NAMALWA (cell line): ENCODE measurements around the gene SLC38A8.

Experiments
- DNase-seq: peaks from one replicate; pipeline ENCODE4 v3.0.0-alpha.2; 2015; ENCODE audit warnings: low spot score

Gene SLC38A8

DNA sequence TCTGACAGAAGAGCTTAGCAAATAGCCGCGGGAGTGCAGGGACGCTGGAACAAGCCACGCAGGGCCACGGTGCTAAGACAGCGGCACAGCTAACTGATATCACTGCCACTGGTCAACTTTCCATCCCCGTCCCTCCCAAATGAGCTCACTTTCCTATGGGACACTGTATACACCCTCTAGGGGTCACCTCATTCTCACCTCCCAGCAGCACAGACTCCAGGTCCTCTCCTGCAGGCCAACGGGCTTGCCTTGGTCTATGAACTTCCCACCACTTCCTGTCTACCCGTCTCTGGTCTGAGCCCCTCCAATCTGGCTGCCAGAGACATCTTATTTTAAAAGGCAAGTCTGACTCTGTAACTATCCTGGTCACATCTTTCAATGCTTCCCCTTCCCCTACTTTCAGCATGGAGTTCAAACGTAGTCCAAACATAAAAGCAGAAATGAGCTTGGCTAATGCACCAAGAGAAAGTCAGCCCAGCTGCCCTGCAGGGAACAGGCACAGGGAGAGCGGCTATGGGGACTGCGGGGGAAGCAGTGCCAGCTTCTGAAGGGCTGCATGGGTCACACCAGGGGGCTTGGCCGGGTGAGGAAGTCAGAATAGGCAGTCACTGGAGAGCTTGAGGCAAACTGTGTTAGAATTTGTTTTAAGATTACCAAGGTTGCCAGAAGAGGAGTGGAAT, 26.3 kb upstream of the SLC38A8 start:
- no peak for DNase-seq

DNA sequence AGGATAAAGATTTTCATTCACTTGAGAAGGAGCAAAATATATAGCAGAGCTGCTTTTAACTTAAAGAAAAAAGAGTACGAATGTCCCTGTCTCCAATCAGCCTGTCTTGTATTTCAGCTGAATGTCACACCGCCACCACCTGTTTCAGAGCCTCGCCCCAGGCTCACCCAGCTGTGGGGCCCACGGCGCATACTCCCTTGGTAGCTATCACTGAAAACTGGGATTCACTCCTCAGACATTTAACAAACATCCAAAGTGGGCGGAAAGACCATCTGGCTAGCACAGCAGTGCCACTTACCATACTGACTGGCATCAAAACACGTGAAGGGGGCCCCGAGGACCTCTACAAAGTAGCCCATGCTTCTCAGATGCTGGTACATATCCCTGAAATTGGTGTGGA, 25.4 kb upstream of the SLC38A8 start:
- DNase-seq: no peak

DNA sequence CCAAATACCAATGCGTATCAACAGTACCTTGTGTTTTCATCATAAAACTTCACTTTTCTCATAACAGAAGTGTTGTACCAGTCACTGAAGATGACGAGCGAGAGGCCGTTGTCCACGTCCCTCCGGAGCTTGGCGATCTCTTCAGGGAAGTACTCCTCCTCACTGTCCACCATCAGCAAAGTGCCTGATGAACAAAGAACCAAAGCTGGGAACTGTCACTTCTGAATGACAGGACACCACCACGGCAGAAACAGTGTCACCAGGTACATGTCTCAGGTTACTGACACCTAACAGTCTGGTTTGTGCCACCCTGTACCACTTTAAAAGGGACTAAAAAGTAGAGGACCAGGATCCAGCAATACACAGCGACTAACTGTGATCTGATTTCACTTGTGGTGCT, 25.0 kb upstream of the SLC38A8 start:
- DNase-seq: no peak

DNA sequence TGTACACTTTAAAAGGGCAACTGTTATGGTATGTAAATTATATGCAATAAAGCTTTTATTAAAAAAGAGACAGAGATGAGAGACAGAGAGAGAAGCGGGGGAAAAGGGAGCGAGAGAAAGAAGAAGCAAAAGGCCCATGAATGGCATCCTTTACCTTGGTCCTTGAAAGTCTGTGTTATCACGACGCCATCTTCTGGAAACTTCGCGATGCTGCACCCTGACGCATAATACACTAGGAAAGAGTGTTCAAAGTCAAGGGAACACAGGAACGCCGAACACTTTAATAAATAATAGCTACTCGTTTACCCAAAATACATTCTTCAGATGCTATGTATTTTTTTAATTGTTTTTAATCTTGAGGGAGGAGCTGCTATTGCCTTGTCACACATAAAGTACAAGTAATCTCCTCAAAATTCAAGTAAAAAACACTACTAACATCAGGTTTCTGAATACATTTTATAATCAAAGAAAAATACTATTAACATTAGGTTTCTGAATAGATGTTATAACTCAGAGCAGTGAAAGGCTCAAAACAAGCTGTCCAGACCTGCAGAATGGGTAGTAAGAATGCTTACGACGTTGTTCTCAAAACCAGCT, 23.0 kb upstream of the SLC38A8 start:
- DNase-seq: peak; percentile 72

DNA sequence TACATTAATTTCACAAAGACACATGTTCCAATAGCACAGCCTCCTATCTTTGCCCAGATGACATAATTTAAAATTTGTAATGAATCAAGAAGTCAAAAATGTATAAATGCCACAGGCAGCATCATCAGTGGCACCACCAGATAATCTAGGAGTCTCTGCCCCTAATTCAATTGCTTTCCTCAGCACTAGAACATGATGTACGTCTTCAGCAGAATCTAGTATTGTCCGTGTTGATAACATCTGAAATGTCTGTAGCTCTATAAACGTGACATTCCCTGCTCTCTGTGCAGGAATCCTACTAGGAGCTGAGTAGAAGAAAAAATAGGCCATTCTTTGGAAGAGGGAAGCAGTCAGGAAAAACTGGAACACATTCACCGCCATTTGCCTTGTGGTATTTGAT, 21.4 kb upstream of the SLC38A8 start:
- DNase-seq: no peak

DNA sequence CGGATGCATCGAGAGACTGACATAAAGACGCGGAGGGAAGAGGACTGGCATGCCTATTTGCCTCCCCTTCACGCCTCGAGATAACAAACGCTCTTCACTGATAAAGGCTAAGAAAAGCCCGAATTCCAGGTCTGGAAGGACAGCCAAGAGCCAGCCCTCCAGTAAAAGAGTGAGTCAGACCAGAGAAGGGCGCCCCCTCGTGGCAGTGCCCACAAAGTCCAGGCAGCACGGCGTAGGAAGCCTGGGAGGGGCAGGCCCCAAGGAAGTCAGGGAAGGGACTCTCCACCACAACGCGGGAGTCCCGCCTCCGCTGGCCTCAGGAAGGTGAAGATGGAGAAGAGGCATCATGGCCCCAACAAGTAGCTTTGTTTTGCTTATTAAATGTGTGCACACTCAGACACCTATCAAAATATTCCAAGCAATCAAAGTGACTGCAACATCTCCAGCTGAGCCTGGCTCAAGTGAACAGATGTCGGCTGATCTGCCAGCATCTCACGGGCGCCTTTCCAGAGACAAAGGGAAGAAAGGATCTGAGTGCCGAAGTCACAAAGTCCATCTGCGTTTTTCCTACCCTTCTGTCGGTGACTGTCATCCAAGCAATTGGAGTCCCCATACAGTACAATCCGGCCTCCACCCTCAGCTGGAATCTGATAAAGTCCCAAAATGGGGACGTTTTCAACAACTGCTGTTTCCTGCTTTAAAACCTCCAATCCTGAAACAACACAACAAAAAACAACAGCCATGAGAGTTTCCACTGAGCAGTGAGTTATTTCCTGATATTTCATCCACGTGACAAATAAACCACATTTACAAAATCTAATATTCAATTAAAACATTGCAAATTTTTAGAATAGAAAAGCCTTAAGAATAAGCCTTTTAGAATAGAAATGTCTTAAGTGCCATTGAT, 20.4 kb upstream of the SLC38A8 start:
- peak; percentile 57 for DNase-seq

DNA sequence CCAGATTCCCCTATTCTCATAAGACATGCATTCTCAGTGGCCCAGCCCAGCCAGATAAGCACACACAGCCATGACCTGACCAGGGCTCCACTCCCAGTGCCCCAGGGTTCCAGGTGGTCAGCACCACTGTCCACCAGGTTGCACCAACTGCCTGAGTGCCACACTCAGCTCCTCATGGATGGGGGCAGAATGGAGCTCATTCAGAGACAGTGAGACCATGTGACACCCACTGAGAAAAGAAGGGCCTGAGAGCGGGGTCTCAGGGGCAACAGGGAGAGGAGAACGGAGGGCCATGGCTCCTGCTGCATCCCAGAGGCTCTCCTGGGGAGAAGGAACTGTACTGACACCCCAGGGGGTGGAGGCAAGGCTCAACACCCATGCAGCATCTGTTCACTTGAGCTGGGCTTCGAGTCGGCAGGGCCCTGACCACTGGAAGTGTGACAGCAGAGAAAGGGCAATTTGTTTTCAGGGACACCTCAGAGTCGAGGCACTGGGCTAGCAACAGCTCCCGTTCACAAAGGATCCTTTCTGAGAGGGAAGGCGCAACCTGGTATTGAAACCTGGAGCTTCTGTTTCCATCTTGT, 18.7 kb upstream of the SLC38A8 start:
- no peak for DNase-seq

DNA sequence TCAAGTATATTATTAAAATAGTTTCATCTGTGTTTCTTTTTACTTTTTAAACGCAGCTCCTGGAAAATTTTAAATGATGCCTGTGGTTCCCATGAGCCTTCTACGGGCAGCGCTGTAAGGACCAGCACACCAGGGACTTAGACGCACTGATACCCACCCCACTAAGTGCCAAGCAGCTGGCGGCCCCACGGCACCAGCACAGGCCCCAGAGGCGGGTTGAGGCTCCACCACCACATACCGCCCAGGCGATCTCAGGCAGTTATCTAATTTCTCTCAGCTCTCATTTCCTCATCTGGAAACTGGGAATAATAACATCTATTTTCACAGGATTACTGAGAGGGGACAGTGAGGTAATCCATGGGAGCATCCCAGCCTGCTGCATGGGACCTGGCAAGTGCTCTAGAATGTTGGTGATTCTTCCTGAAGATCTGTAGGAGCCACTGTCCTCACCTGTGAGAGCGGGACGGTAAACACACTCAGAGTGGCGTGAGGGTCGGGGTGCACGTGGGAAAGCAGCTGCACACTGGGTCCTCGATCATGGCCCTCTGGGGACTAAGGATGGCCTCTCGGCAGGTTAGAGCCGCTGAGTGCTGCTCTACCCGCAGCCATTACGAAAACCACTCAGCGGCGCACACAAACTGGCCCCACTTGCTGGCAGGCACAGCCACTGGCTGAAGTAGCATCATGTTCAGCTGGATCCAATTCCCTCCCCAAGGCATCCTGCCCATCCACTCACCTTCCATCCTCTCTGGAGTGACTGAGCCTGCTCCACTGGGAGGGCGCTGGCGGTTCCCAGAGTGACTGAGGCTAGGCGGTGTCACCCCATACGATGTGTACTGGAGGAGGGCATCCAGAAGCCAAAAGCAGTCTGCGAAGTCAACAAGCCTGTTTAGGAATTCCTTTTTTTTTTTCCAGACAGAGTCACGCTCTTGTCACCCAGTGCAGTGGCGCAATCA, 17.6 kb upstream of the SLC38A8 start:
- DNase-seq: no peak

DNA sequence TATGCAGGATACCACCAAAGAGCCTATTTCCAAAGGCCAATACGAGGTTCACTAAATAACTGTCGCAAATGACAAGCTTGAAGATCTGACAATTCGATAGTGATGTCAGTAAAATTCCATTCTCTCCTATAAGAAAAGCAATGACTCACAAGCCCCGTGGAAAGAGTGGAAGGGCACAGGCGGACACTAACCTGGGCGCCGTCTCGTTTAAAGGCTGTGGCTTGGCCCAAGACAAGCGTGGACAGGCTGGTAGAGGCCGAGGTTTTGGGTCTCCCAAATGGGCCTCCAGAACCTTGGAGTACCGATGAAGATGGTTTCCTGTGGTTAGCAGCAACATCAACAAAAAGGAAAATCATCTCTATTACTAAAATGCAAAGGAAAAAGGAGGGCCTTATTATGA, 16.5 kb upstream of the SLC38A8 start:
- DNase-seq: no peak

DNA sequence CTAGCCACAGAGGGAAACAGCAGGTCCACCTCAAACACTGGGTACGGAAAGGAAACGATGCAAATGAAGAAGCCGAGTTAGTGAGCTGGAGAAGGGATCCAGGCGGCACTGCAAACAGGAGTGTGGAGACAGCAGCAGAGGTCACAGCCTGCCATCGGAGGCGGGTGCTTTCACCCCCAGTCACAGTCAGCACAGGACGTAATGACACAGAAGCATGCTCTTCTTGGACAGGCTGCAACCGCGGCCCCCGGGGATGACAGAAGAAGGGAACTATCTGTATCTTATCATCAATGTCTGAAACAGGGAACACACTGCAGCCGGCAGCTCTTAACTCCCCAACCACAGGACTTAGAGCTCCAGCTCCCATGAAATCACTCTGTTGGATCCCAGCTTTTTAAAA, 16.1 kb upstream of the SLC38A8 start:
- no peak for DNase-seq

DNA sequence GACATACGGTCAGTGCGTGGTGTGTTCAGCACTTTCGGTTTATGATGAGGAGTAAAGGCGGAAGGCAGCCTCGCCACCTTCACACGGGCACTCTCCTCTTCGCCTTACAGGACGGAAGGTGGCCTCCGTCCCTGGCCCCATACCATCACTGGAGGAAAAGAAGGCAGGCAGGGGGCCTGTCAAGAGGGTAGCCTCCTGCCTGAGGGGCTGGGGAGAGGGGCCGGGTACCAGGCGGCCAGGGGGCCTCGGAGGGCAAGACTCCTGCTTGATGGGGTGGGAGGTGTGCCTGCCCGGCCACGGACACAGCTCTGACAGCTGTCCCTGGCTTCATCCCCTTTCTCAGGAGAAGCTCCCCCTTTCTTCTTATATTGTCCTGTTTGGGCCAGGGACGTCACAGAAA, 15.6 kb upstream of the SLC38A8 start:
- DNase-seq: no peak

DNA sequence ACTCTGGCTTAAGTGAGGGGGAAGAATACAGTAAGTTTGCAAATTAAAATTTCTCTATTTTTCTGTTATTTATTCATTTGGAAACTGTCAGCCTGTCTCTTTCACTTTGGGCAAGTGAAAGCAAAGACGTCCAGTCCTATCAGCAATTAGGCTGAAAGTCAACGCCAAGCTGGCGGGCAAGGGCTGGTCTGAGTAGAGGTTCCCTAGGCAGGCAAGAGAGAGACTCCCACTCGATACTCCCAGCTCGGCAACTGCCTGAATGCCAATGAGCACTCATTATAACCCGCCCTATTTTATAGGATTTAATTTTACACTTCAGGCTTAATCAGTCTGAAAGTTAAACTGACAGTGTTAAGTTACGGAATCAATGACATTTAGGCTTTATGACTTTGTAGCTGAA, 14.3 kb upstream of the SLC38A8 start:
- no peak for DNase-seq

DNA sequence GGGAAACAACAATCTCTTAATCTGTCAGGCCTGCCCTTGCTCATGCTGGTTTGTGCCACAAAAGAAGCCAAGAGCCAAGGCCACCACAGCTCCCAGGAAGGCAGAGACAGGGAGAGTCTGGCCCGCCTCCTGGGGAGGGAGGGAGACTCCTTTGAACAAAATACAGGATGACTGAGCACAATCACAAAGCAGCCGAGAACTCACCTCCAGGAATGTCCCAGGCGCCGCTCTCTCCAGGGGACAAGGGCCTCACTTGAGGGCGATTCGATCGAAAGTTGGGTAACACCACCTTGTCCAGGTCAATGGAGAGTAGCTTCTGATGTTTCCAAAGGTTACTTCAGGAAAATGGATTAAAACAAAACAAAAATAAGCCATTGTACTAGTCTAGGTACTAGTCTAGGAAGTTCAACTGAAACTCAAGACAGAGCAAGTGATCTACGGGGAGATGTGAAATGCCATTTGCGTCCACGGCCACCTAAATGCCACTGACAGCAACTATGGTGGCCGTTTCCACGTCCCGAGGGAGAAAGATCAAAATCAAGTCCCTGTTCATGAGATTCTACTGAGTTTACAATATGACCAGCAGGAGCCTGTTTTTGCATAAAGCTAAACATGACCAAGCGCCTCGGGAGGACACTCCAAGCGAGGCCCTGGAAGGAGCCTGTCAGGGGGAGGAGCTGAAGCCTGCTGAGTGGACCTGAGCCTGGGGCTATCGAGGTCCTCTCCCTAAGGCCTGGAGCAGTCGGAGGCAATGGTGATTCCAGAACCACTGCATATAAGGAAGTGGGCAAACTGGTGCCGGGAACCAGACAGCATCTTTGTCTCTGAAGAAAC, 13.4 kb upstream of the SLC38A8 start:
- no peak for DNase-seq

DNA sequence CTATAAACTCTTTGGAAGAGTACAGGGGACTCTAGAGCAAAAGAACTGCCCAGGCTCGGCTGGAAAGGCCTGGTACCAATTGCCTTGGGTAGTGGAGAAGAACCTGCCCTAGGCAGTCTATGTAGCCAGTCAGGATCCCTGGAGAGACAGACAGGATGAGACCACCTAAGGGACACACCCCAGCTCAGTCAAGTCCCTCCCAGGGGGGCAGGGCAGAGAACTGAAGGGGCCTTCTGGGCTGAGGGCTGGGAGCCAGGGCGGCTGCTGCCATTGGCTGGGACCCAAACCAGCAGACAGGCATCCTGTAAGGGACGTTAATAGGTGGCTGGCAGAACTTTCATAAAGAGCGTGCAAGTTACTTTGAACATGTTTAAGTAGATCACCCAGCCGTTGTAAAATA, 12.8 kb upstream of the SLC38A8 start:
- DNase-seq: no peak

DNA sequence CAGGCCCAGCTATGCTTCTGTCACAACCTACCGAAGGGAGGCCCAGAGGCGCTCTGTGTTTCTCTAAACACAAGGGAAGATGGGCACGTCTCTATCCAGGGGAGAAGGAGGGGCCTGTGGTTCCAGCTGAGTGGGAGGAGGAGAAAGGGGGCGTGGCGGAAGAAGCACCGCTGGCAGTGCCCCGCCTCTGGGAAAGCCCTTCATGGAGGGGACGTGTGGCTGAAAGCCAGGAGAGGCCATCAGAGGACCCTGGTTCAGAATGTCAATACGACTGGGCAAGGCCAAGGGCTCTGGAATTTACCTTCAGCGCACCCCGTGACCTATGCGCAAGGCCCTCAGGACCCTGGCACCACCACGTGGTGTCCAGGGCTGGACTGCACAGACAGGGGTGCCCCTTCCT, 12.3 kb upstream of the SLC38A8 start:
- DNase-seq: no peak

DNA sequence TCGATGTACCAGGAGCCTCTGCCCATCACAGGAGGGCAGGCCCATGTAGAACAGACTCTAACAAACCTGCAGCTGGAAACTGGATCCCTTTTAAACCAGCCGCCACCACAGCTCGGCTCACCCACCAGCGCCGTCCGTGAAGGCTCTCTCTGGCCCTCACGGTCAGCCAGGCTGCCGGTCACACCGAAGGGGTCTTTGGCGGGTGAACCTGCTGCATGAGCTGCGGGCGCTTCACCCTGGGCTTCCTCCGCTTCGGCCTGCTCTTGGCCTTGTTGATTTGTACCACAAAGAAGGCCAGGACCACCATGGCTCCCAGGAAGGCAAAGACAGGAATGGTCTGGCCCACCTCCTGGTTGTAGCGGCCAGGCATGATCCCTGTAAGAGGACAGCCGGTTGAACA, 11.7 kb upstream of the SLC38A8 start:
- no peak for DNase-seq

DNA sequence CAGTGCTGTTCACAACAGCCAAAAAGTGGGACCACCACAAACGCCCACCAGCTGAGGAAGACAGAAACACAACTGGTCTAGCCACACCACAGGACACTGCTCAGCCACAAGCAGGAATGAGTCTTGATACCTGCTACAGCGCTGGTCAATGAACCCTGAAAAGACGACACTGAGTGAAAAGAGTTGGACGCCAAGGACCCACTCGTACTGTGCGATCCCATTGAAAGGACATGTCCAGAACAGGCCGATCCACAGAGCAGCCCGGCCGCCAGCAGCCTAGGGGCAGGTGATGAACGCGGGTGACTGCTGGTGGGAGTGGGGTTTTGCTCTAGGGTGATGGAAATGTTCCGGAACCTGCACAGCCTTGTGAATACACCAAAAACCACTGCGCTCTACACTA, 10.6 kb upstream of the SLC38A8 start:
- DNase-seq: no peak

DNA sequence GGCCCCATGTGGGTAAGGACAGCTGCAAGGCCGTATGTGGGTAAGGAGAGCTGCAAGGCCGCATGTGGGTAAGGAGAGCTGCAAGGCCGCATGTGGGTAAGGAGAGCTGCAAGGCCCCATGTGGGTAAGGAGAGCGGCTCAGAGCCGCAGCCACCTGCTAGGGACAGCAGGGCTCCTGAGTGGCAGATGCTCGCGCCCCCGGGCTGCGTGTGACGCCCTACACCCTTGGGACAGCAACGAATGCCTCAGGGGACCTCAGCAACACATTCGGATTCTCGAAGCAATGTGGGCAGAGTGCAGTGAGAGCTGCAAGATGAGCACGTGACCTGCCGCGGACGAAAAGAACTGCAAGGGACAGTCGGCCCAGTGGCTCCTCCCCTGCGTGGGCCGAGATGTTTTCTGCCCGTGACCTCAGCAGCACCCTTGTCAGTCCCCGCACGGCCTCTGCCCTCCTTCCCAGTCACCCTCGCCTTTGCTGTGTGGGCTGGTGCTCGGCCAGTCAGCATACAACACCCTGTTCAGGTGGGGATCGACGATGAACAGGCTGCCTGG, 9.6 kb upstream of the SLC38A8 start:
- DNase-seq: no peak

DNA sequence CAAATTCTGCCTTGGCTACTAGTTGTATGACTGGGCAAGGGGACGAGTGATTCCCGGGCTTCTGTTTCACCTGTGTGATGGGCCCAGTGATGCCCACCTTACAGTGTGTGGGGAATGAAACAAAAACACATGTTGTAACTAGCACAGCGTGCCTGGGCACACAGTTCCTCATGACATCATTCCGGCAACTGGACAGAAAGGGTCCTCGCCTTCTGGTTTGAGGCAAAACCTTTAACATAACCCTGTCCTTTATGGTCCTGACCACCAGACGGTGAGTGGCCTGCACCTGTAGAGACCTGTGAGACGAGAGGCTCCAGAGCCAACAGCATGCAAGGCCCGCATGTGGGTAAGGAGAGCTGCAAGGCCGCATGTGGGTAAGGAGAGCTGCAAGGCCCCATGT, 7.7 kb upstream of the SLC38A8 start:
- no peak for DNase-seq

DNA sequence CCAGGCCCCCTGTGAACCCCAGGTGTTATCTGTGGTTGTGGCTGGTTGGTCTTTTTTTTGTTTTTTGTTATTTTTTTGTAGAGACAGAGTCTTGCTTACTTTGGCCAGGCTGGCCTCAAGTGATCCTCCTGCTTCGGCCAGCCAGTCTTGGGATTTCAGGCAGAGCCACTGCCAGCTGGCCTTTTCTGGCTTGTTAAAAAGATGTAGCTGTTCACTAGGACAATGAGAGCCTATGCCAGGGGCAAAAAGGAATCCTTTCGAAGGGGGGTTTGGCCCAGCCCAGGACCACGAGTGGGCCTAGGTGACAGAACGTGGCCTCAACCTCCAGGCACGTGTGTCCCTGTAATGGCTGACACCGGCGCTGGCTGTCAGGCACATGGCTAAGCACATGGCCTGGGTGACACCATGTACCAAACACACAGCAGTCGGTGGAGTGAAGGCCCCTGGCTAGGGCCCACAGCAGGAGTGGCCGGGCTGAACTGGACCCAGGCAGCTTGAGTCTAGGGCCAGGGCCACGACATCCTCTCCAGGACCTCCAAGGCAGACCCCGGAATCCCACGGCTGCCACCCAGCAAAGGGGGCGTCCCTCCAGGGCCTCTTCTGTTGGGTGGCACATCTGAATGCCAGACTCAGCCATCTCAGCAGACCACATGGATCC, 6.9 kb upstream of the SLC38A8 start:
- no peak for DNase-seq
